ENCODE data around the gene ADAMTS2.

GRCh38 chr5:179374506-179375235, 29.4 kb upstream of the ADAMTS2 start:
- TF ChIP-seq CTCF (IDR thresholded peaks at IDR 0.05; ENCODE audit: extremely low read depth in 1 of 2, insufficient read depth in 1 of 2, low read depth in 1 of 2, low read length in 2 of 2) (no peak), POLR2AphosphoS5 (IDR thresholded peaks at IDR 0.05; ENCODE audit: insufficient read depth, low read depth, low read length) (no peak), JUN (IDR thresholded peaks at IDR 0.05; ENCODE audit: borderline replicate concordance, insufficient read depth, insufficient read length, low read depth) (no peak), EZH2 (IDR thresholded peaks at IDR 0.05; ENCODE audit: borderline replicate concordance, low read depth, low read length, severe bottlenecking) (no peak), POLR2A (IDR thresholded peaks at IDR 0.05; ENCODE audit: low read depth, low read length) (no peak), MAX (IDR thresholded peaks at IDR 0.05; ENCODE audit: insufficient read depth, insufficient read length) (no peak), MYC (IDR thresholded peaks at IDR 0.05; ENCODE audit: low read depth, low read length) (no peak)
